Non-pigmented ciliary epithelial cell (primary cell): Measurements from ENCODE around the gene TPR.
A peak's percentile ranks its signal among the peaks of the same experiment; 100 is the strongest.
"Not testable (repeated sequence)": the region's sequence is repeated elsewhere in the genome, so short reads cannot be mapped to it uniquely, and the experiment has no call there.

Source experiments
- DNase-seq: peaks from one replicate; pipeline ENCODE4 v3.0.0-alpha.2; 2010; ENCODE audit warnings: low read depth

TPR gene

DNA sequence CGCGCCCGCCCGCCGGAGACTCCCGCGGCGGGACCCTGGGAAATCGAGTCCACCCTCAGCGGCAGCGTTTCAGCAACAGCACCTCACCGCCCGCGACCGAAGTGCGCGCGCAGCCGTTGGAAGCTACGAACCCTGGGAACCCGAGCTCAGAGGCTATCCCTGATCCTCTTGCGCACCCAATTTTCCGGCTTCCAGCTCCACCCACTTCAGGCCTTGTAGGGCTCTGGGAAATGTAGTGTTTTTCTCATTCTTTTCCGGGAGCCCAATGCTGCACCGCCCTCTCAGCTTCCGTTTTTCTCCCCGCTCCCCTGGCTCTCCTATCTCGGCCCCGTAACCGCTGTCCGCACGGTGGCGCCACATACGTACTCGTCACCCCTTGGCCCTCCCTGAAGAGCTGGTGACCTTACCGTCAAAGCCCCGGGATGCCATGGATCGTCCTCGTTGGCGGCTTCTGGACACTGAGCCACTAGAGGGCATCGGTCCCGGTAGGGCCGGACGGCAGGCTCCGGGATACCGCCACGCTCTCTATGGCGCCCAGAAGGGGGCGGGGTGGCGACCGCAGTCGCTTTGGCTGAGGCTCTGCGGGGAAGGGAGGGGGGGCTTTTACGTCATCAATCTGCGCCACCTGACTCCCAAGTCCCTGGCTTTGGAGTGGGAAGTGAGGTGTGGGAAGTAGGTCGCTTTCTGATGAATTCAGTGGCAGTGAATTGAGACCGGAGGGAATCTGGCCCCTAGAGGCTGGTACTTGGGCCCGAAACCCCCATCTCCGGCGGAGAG lies at the start of gene TPR, which contains the start of gene ODR4:
TPR (minus strand) TSS at position 102 of the 777 bp plus-strand sequence. CDS start 225 bp downstream, outside the sequence.
ODR4 (plus strand) TSS at position 687 of the 777 bp plus-strand sequence. CDS start 3,948 bp downstream, outside the sequence.
- peak; percentile 98 for DNase-seq

GRCh38 chr1:186424539-186424938 lies 49.5 kb upstream of the TPR start:
- DNase-seq: no peak

GRCh38 chr1:186421446-186421845 lies 46.4 kb upstream of the TPR start:
- no peak for DNase-seq

DNA sequence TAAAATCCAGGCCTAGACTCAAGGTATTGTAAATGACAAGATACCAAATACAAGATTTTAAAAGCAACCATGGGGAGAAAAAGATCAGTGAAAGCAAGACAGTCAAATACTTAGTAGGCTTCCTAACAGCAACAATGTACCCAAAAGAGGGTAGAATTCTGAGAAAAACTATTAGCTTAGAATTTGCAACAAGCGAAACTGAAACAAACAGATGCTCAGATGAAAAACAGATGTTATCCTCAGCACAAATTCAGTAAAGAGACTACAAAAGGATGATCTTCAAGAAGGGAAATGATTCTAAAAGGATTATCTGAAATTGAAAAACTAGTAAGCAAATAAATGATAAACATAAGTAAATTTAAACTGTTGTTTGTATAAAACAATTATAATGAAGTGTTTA lies 45.9 kb upstream of the TPR start:
- no peak for DNase-seq

- no peak for DNase-seq
Observed at GRCh38 chr1:186420311-186420710, 45.3 kb upstream of the TPR start.

- no peak for DNase-seq
Observed at GRCh38 chr1:186418503-186418902, 43.5 kb upstream of the TPR start.

DNA sequence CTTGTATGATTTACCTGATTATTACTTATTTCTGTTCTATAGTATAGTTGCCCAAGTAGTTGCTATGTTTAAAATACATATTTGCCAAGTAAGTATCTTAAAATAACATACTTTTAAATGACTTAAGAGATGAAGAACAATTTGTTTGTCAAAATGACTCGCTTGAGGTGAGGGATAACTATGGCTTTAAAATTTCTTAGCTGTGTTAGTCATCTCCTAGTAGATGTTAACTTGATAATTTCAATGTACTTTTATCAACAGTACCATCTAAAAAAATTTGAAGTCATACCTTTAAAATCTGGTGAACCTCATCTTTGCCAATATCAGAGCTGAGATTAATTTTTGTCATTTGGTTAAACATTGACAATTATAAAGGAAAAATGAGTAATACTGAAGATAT lies 38.3 kb upstream of the TPR start:
- no peak for DNase-seq

DNA sequence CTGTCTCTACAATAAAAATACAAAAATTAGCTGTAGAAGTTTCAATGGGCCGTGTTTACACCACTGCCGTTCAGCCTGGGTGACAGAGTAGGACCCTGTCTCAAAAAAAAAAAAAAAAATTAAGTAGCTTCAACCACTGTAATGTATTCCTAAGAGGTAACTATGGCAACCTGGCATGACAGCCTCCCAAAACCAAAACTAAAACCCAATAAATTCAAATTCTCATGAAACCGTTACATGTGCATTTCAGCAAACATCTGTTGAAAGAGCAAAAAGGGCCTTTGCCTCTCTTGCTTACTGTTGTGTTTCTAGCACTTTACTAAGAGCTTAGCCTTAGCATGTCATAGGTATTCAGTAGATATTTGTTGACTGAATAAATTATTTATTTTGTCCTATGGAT lies 34.0 kb upstream of the TPR start:
- no peak for DNase-seq

- DNase-seq: peak; percentile 26
Observed at GRCh38 chr1:186404454-186405051, 29.5 kb upstream of the TPR start.

- DNase-seq: no peak
Observed at GRCh38 chr1:186403632-186404031, 28.6 kb upstream of the TPR start.

DNA sequence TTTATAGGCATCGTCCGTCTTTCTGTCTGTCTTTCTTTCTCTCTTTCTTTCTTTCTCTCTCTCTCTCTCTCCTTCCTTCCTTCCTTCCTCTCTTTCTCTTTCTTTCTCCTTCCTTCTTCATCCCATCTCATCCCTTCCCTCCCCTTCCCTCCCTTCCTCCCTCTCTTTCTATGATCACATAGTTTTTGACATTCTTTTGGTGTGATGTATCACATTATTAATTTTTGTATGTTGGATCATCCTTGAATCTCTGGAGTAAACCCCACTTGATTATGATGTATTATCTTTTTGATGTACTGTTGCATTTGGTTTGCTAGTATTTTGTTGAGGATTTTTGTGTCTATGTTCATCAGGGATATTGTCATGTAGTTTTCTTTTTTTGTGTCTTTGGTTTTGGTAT lies 26.4 kb upstream of the TPR start:
- not testable (repeated sequence) for DNase-seq

DNA sequence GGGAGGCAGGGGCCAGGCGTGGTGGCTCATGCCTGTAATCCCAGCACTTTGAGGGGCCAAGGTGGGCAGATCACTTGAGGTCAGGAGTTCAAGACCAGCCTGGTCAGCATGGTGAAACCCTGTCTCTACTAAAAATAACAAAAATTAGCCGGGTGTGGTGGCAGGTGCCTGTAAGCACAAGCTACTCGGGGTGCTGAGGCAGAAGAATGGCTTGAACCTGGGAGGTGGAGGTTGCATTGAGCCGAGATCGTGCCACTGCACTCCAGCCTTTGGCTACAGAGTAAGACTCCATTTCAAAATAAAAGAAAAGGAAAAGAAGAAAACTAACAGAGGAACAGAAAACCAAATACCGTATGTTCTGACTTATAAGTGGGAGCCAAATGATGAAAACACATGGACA lies 17.7 kb upstream of the TPR start:
- not testable (repeated sequence) for DNase-seq

DNA sequence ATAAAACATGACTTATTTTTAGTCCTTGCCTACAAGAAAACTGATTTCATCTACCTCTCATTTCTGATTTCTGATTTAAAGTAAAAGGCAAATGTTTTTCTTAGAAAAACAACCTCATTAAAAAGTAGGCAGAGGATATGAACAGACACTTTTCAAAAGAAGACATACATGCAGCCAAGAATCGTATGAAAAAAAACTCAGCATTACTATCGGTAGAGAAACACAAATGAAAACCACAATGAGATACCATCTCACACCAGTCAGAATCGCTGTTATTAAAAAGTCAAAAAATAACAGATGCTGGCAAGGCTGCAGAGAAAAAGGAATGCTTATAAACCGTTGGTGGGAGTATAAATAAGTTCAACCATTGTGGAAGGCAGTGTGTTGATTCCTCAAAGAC lies 16.8 kb upstream of the TPR start:
- no peak for DNase-seq

DNA sequence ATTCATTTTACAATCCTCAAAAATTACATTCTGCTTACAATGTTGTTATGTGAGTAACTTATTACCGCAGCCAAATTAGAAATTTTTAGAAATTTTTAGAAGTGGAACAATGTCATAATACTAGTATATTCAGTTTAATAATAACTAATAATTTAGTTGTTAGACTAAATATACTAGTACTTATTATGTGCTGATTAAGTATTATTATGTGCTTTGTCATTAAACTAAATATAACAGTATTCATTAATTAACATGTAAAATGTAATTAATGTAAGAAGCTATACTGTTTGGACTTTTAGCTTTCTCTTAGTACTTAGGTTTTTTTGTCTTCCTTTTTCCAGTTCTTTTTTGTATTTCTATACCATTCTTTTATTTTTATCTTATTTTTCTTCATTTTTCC lies 15.9 kb upstream of the TPR start:
- DNase-seq: no peak

GRCh38 chr1:186386725-186387383 lies 11.8 kb upstream of the TPR start:
- no peak for DNase-seq

- no peak for DNase-seq
Observed at GRCh38 chr1:186375929-186376319, 871 bp upstream of the TPR start.

GRCh38 chr1:186374303-186375151 lies 526 bp downstream of the TPR start:
- DNase-seq: no peak

DNA sequence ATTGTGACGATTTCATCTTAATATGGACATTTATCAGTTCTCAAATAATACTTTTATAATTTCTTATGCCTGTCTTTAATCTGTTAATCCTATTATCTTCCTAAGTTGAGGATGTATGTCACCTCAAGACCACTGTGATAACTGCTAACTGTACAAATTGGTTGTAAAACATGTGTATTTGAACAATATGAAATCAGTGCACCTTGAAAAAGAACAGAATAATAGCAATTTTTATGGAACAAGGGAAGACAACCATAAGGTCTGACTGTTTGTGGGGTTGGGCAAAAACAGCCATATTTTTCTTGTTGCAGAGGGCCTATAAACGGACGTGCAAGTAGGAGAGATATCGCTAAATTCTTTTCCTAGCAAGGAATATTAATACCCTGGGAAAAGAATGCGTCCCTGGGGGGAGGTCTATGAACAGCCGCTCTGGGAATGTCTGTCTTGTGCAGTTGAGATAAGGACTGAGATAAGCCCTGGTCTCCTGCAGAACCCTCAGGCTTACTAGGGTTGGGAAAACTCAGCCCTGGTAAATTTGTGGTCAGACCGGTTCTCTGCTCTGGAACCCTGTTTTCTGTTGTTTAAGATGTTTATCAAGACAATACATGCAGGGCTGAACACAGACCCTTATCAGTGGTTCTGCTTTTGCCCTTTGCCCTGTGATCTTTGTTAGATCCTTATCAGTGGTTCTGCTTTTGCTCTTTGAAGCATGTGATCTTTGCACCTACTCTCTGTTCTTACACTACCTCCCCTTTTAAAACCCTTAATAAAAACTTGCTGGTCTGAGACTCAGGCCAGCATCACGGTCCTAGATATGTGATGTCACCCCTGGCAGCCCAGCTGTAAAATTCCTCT lies 27.0 kb downstream of the TPR start:
- not testable (repeated sequence) for DNase-seq

- no peak for DNase-seq
Observed at GRCh38 chr1:186340772-186341171, 34.3 kb downstream of the TPR start.

- DNase-seq: no peak
Observed at GRCh38 chr1:186337554-186337953, 37.5 kb downstream of the TPR start.

- no peak for DNase-seq
Observed at GRCh38 chr1:186330758-186331157, 44.3 kb downstream of the TPR start.
